ENCODE measurements around the gene DRD2. TPM values are rescaled to one million over a fixed set of nuclear protein-coding genes. Genes with fewer than 3 reads are reported as not detected.
"Not testable (repeated sequence)": the region's sequence is repeated elsewhere in the genome, so short reads cannot be mapped to it uniquely, and the experiment has no call there.

The DRD2 gene
- not detected for total RNA-seq

DNA sequence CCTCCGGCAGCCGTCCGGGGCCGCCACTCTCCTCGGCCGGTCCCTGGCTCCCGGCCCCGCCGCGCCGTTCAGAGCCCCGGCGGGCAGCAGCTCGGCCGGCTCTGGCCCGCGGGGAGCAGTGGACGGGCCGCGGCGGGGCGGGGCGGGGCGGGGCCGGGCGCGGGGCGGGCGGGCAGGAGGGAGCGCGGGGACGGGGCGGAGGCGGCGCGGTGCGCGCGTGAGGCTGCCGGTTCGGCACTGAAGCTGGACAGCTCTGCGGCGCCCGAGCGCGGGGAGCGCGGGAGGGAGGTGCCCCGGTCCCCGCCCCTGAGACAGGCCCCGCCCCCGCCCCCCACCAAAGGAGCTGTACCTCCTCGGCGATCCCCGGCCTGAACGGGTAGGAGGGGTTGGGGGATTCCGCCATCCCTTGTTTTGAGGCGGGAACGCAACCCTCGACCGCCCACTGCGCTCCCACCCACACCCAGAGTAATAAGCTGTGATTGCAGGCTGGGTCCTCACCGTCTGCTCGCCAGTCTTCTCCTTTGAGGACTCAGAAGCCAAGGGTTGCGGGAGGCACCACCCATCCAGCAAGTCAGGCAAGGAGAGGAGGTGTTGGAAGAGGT is at the start of gene DRD2:
Gene DRD2, minus strand, starts transcription at position 239 of the 602 bp plus-strand sequence. CDS start 50,747 bp downstream, outside the sequence.
- H3K36me3 Mint-ChIP-seq: no peaks in the 10 kb centered on the region
- H3K4me3 Mint-ChIP-seq: peak within 1 kb of the TSS; percentile 47
- H3K27ac Mint-ChIP-seq: no peak within 1 kb of the TSS
- H3K27me3 Mint-ChIP-seq: peaks cover 70% of the 10 kb centered on the region
- peaks cover 3% of the 10 kb centered on the region for H3K4me1 Mint-ChIP-seq
- peak; percentile 15 for DNase-seq
- no peaks in the 10 kb centered on the region for H3K9me3 Mint-ChIP-seq

GRCh38 chr11:113523906-113524305 is 48.7 kb upstream of the DRD2 start:
- not testable (repeated sequence) for H3K4me3 Mint-ChIP-seq, H3K36me3 Mint-ChIP-seq, H3K9me3 Mint-ChIP-seq, H3K27ac Mint-ChIP-seq, DNase-seq, H3K4me1 Mint-ChIP-seq
- H3K27me3 Mint-ChIP-seq: peaks cover 34% of the 10 kb centered on the region

DNA sequence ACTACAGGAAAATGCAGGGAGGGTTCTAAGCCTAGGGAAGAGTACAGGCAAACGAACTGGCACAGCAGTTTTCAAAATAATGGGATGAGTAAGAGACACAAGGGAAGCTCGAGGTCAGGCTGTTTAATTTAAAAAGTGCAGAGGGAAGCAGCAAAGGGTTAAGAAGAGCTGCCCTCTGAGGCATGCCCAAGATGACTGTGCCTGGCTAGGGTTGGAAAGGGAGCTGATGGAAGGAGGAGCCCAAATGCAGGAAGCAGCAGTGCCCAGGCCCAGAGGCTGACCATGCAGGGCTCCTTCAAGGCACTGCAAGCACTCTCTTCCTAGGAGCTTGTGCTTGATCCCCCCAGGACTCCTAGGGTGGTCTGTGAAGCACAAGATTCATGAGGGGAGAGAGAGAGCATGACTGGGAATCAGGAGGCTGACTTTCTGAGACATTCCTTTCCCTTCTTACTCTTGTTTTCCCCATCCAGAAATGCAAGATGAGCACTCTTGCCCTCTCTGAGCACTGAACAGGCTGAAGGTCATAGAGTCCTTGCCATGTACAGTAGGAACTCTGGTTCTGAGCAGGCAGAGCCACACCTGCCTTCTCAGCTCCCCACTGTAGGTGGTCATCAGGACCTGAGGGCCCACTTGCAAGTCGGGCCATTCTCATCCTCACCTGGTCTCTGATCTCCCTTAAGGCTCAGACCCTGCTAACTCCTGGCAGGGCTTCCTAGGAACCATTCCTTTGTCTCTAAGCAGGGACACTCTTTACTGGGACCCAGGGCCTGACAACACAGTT is 46.7 kb upstream of the DRD2 start:
- Mint-ChIP-seq H3K27me3 (peaks cover 36% of the 10 kb centered on the region), H3K4me3 (no peak overlapping the region), H3K9me3 (no peaks in the 10 kb centered on the region), H3K4me1 (no peaks in the 10 kb centered on the region), H3K27ac (no peak overlapping the region), H3K36me3 (no peaks in the 10 kb centered on the region)
- no peak for DNase-seq

GRCh38 chr11:113519989-113520613 is 44.9 kb upstream of the DRD2 start:
- H3K9me3 Mint-ChIP-seq: no peaks in the 10 kb centered on the region
- no peaks in the 10 kb centered on the region for H3K36me3 Mint-ChIP-seq
- no peak for DNase-seq
- peaks cover 39% of the 10 kb centered on the region for H3K27me3 Mint-ChIP-seq
- no peak overlapping the region for H3K27ac Mint-ChIP-seq
- H3K4me1 Mint-ChIP-seq: no peaks in the 10 kb centered on the region
- no peak overlapping the region for H3K4me3 Mint-ChIP-seq

- H3K4me1 Mint-ChIP-seq: no peaks in the 10 kb centered on the region
- no peak overlapping the region for H3K27ac Mint-ChIP-seq
Observed at GRCh38 chr11:113518716-113519495, 43.7 kb upstream of the DRD2 start.

GRCh38 chr11:113517361-113517760 is 42.2 kb upstream of the DRD2 start:
- Mint-ChIP-seq H3K9me3 (no peaks in the 10 kb centered on the region), H3K4me3 (no peak overlapping the region), H3K4me1 (no peaks in the 10 kb centered on the region), H3K27ac (no peak overlapping the region), H3K36me3 (no peaks in the 10 kb centered on the region), H3K27me3 (peaks cover 26% of the 10 kb centered on the region)
- no peak for DNase-seq

More at GRCh38 chr11:113518716-113519495, 43.7 kb upstream of the DRD2 start:
- H3K9me3 Mint-ChIP-seq: no peaks in the 10 kb centered on the region
- DNase-seq: no peak
- peaks cover 37% of the 10 kb centered on the region for H3K27me3 Mint-ChIP-seq
- H3K4me3 Mint-ChIP-seq: no peak overlapping the region
- H3K36me3 Mint-ChIP-seq: no peaks in the 10 kb centered on the region

GRCh38 chr11:113514856-113515255 is 39.7 kb upstream of the DRD2 start:
- no peaks in the 10 kb centered on the region for H3K9me3 Mint-ChIP-seq
- no peak for DNase-seq
- H3K27ac Mint-ChIP-seq: no peak overlapping the region
- H3K4me3 Mint-ChIP-seq: no peak overlapping the region
- H3K27me3 Mint-ChIP-seq: peaks cover 20% of the 10 kb centered on the region
- no peaks in the 10 kb centered on the region for H3K4me1 Mint-ChIP-seq
- H3K36me3 Mint-ChIP-seq: no peaks in the 10 kb centered on the region

DNA sequence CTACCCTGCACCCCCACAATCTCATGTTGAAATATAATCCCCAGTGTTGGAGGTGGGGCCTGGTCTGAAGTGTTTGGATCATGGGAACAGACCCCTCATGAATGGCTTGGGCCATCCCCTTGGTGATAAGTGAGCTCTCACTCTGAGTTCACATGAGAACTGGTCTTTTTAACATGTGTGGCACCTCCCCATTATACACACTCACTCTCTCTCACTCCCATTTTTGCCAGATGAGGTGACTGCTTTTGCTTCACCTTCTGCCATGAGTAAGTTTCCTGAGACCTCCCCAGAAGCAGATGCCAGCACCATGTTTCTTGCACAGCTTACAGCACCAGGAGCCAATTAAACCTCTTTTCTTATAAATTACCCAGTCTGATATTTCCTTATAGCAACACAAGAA is 32.1 kb upstream of the DRD2 start:
- no peaks in the 10 kb centered on the region for H3K4me1 Mint-ChIP-seq
- peaks cover 20% of the 10 kb centered on the region for H3K27me3 Mint-ChIP-seq
- H3K36me3 Mint-ChIP-seq: no peaks in the 10 kb centered on the region
- no peak for DNase-seq
- no peak overlapping the region for H3K27ac Mint-ChIP-seq
- no peaks in the 10 kb centered on the region for H3K9me3 Mint-ChIP-seq
- no peak overlapping the region for H3K4me3 Mint-ChIP-seq

DNA sequence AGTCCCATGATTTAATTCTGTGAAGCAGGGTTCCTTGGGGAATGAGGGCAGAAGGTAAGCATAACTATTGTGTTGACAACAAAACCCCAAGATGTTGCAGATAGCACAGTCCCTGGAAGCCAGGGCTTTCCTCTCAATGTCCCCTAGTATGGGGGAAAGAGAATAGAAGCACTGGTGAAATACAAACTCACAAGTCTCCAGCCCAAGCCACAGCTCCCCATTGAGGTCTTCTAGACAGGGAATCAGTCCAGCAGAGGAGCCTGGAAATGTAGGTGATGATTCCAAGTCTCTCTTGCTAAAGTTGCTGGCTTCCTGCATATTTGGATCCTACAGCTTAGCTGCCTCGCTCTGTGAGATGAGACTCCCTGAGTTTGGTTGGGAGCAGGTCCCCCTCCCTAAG is 31.7 kb upstream of the DRD2 start:
- DNase-seq: no peak
- Mint-ChIP-seq H3K4me1 (no peaks in the 10 kb centered on the region), H3K36me3 (no peaks in the 10 kb centered on the region), H3K27ac (no peak overlapping the region), H3K27me3 (peaks cover 17% of the 10 kb centered on the region), H3K4me3 (no peak overlapping the region), H3K9me3 (no peaks in the 10 kb centered on the region)

DNA sequence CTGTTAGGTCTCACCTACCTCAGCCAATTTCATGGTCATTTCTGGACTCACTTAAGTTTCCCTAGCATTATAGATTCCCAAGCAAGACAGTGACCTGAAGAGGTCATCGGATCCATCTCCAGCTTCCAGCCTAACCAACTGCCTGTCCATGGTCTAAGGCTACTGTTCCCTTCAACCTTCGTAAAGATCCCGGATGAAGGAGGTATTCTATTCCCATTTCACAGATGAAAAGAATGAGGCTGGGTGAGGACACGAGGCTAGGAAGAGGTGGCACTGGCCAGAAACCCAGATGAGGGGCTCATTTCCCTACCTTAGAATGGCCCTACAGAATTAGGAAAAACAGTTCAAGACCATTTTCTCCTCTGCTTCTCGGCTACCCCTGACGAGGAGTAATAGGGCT is 31.3 kb upstream of the DRD2 start:
- H3K27ac Mint-ChIP-seq: no peak overlapping the region
- H3K4me3 Mint-ChIP-seq: no peak overlapping the region
- H3K9me3 Mint-ChIP-seq: no peaks in the 10 kb centered on the region
- H3K27me3 Mint-ChIP-seq: peaks cover 13% of the 10 kb centered on the region
- H3K4me1 Mint-ChIP-seq: no peaks in the 10 kb centered on the region
- no peaks in the 10 kb centered on the region for H3K36me3 Mint-ChIP-seq
- DNase-seq: no peak

GRCh38 chr11:113505541-113506375 is 30.6 kb upstream of the DRD2 start:
- H3K4me1 Mint-ChIP-seq: no peaks in the 10 kb centered on the region
- peaks cover 17% of the 10 kb centered on the region for H3K27me3 Mint-ChIP-seq
- H3K9me3 Mint-ChIP-seq: no peaks in the 10 kb centered on the region
- H3K36me3 Mint-ChIP-seq: no peaks in the 10 kb centered on the region
- no peak overlapping the region for H3K4me3 Mint-ChIP-seq
- H3K27ac Mint-ChIP-seq: no peak overlapping the region
- no peak for DNase-seq

GRCh38 chr11:113505046-113505445 is 29.8 kb upstream of the DRD2 start:
- Mint-ChIP-seq H3K4me3 (no peak overlapping the region), H3K36me3 (no peaks in the 10 kb centered on the region), H3K27ac (no peak overlapping the region), H3K27me3 (peaks cover 17% of the 10 kb centered on the region), H3K9me3 (no peaks in the 10 kb centered on the region), H3K4me1 (no peaks in the 10 kb centered on the region)
- no peak for DNase-seq

DNA sequence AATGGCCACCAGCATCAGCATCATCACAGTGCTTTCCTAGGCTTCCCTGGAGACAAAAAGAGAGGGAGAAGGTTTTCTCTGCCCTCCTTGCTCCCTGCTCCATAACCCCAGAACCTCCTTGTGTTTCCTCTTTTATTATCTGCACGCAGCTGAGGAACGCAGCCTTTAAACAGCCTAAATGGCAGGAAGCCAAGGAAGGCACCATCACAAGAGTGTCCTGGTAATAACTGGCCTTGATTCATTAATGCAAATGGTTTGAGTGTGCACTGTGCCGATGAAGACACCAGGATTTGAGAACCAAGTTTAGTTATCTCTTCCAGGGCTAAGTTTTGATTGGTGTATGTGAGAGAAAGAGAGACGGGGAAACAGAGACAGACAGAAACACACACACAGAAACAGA is 29.4 kb upstream of the DRD2 start:
- Mint-ChIP-seq H3K9me3 (no peaks in the 10 kb centered on the region), H3K27ac (no peak overlapping the region), H3K27me3 (peaks cover 12% of the 10 kb centered on the region), H3K36me3 (no peaks in the 10 kb centered on the region), H3K4me1 (no peaks in the 10 kb centered on the region), H3K4me3 (no peak overlapping the region)
- DNase-seq: no peak

- H3K9me3 Mint-ChIP-seq: no peaks in the 10 kb centered on the region
- no peak overlapping the region for H3K27ac Mint-ChIP-seq
- no peak overlapping the region for H3K4me3 Mint-ChIP-seq
- H3K27me3 Mint-ChIP-seq: peaks cover 11% of the 10 kb centered on the region
- H3K36me3 Mint-ChIP-seq: no peaks in the 10 kb centered on the region
- no peak for DNase-seq
- no peaks in the 10 kb centered on the region for H3K4me1 Mint-ChIP-seq
Observed at GRCh38 chr11:113504071-113504470, 28.9 kb upstream of the DRD2 start.

Data from activated naive CD8-positive, alpha-beta T cell treated with anti-CD3 and anti-CD28 coated beads for 36 hours (primary cell).